MCF 10A (cell line): ENCODE data around the gene ADAM15. TPM values are rescaled to one million over a fixed set of nuclear protein-coding genes. Genes with fewer than 3 reads are reported as not detected.

Experiments
- BruUV-seq: library from RNA; stranded (reverse); fragments of 400-500 nt; replicated peaks from 2 replicates; lab custom pipeline; 2021; lab: Mats Ljungman, UMichigan
- CTCF ChIA-PET: fragments of 300-600 bp; sonication (Branson Sonifier 250); formaldehyde crosslinking; extraction: SDS; loops from one replicate; lab custom pipeline; 2021; ENCODE audit warnings: antibody characterized with exemption, inconsistent platforms; lab: Yijun Ruan, JAX
- POLR2A ChIA-PET: fragments of 300-600, 350-650 bp; sonication (Branson Sonifier 250); formaldehyde crosslinking; extraction: SDS; loops from one replicate; lab custom pipeline; 2020; ENCODE audit warnings: antibody characterized with exemption, inconsistent platforms; lab: Yijun Ruan, JAX
- DNase-seq: peaks from one replicate; pipeline ENCODE4 v3.0.0-alpha.2; 2018; ENCODE audit not compliant: unreplicated experiment
- H3K27ac Mint-ChIP-seq: one replicate; pipeline ENCODE4 v1.8.0; 2022; ENCODE audit warnings: mild to moderate bottlenecking, low read depth, mixed read lengths; ENCODE audit not compliant: unreplicated experiment
- H3K27me3 Mint-ChIP-seq: one replicate; pipeline ENCODE4 v1.8.0; 2022; ENCODE audit warnings: mixed read lengths; ENCODE audit not compliant: insufficient read depth, unreplicated experiment
- H3K36me3 Mint-ChIP-seq: one replicate; pipeline ENCODE4 v1.8.0; 2022; ENCODE audit warnings: mild to moderate bottlenecking, moderate library complexity, mixed read lengths; ENCODE audit not compliant: insufficient read depth, unreplicated experiment
- H3K4me1 Mint-ChIP-seq: one replicate; pipeline ENCODE4 v1.8.0; 2022; ENCODE audit warnings: mixed read lengths; ENCODE audit not compliant: insufficient read depth, unreplicated experiment
- H3K4me3 Mint-ChIP-seq: one replicate; pipeline ENCODE4 v1.8.0; 2022; ENCODE audit warnings: mild to moderate bottlenecking, moderate library complexity, mixed read lengths; ENCODE audit not compliant: unreplicated experiment
- H3K9me3 Mint-ChIP-seq: one replicate; pipeline ENCODE4 v1.8.0; 2022; ENCODE audit warnings: mixed read lengths; ENCODE audit not compliant: unreplicated experiment
- CTCF ChIP-seq: fragments of 200-600 bp; IDR thresholded peaks from one replicate; pipeline ENCODE4 v1.8.0; 2022; ENCODE audit warnings: antibody characterized with exemption, mild to moderate bottlenecking; ENCODE audit not compliant: unreplicated experiment
- intact Hi-C: fragments of 100-400 bp; cut with micrococcal nuclease; formaldehyde crosslinking; loops from 2 replicates; pipeline ENCODE4 v1.14.1; 2022
- total RNA-seq: library from RNA; stranded (reverse); gene quantifications from 2 replicates; pipeline ENCODE4 v1.2.3, GENCODE V29; 2022

Gene ADAM15
- total RNA-seq, 1 experiment from 2014 or later, result 385 TPM

- Mint-ChIP-seq H3K27ac (no peak overlapping the region), H3K9me3 (no peaks in the 10 kb centered on the region), H3K4me3 (no peak overlapping the region), H3K27me3 (no peaks in the 10 kb centered on the region), H3K4me1 (peaks cover 18% of the 10 kb centered on the region), H3K36me3 (peaks cover under 1% of the 10 kb centered on the region)
- intact Hi-C loops, result no loop called here
- ChIA-PET CTCF (interaction anchor here (0.5 to 5.6 kb wide), 10 partner anchors 9 to 601 kb away, joined by 3 to 51 read pairs (median 6); partner anchors contain the start of gene KRTCAP2), POLR2A (interaction anchor here (0.6 to 1.6 kb wide), 10 partner anchors 12 to 500 kb away, joined by 3 to 5 read pairs (median 4); no protein-coding TSS in a partner anchor)
- no peak for DNase-seq
- BruUV-seq, result no TSS peak
- no peak for TF ChIP-seq CTCF
Measured at GRCh38 chr1:155106862-155107261, 55.7 kb downstream of the ADAM15 start.

GRCh38 chr1:155107309-155108264, 56.5 kb downstream of the ADAM15 start:
- Mint-ChIP-seq H3K9me3 (no peaks in the 10 kb centered on the region), H3K4me1 (peaks cover 18% of the 10 kb centered on the region), H3K27ac (no peak overlapping the region), H3K27me3 (no peaks in the 10 kb centered on the region), H3K36me3 (no peaks in the 10 kb centered on the region), H3K4me3 (no peak overlapping the region)
- TF ChIP-seq CTCF, result no peak
- BruUV-seq, result no TSS peak
- no peak for DNase-seq
- intact Hi-C loops, result no loop called here
- ChIA-PET POLR2A (interaction anchor here (0.5 to 1.6 kb wide), 9 partner anchors 16 to 489 kb away, joined by 3 to 5 read pairs (median 4); partner anchors contain the start of gene SLC50A1), CTCF (interaction anchor here (0.5 to 5.6 kb wide), 16 partner anchors 8 to 1094 kb away, joined by 3 to 51 read pairs (median 4); partner anchors contain the start of gene KRTCAP2)

- ChIA-PET CTCF (interaction anchor here (0.6 to 2.3 kb wide), 9 partner anchors 8 to 1093 kb away, joined by 3 to 8 read pairs (median 4); no protein-coding TSS in a partner anchor), POLR2A (interaction anchor here (0.5 to 1.6 kb wide), 7 partner anchors 16 to 86 kb away, joined by 3 to 5 read pairs (median 4); partner anchors contain the start of gene SLC50A1)
- no peaks in the 10 kb centered on the region for H3K36me3 Mint-ChIP-seq
- no peak overlapping the region for H3K4me3 Mint-ChIP-seq
- DNase-seq, result no peak
- H3K4me1 Mint-ChIP-seq, result peaks cover 18% of the 10 kb centered on the region
- no peak for TF ChIP-seq CTCF
- intact Hi-C loops, result no loop called here
- H3K27me3 Mint-ChIP-seq, result no peaks in the 10 kb centered on the region
- BruUV-seq, result no TSS peak
- no peak overlapping the region for H3K27ac Mint-ChIP-seq
- H3K9me3 Mint-ChIP-seq, result no peaks in the 10 kb centered on the region
Measured at GRCh38 chr1:155108296-155108695, 57.2 kb downstream of the ADAM15 start.

- POLR2A ChIA-PET, result no interaction called here
- Mint-ChIP-seq H3K27me3 (no peaks in the 10 kb centered on the region), H3K4me1 (peaks cover 12% of the 10 kb centered on the region), H3K9me3 (no peaks in the 10 kb centered on the region), H3K27ac (no peak overlapping the region), H3K4me3 (no peak overlapping the region), H3K36me3 (no peaks in the 10 kb centered on the region)
- intact Hi-C loops, result no loop called here
- no TSS peak for BruUV-seq
- TF ChIP-seq CTCF, result no peak
- DNase-seq, result no peak
- CTCF ChIA-PET, result interaction anchor here (1.2 kb wide), 1 partner anchor 65 kb away, joined by 3 read pairs; no protein-coding TSS in a partner anchor
Measured at GRCh38 chr1:155110381-155110780, 59.3 kb downstream of the ADAM15 start.
